Aorta (tissue), 5 donors: ENCODE results near the gene ZMIZ1. TPM values are rescaled to one million over a fixed set of nuclear protein-coding genes. Genes with fewer than 3 reads are reported as not detected.

Experiments used
- ATAC-seq: fragments of 200-7000 bp; cut with Tn5 transposase; one replicate; pipeline ENCODE4 v1.9.1; 2022; ENCODE audit warnings: moderate library complexity; ENCODE audit not compliant: low FRiP score
- DNase-seq, 2 donors: peaks; one replicate each; pipeline ENCODE4 v3.0.0-alpha.2; 2020
- H3K27ac ChIP-seq, 2 donors: one replicate each; pipeline ENCODE4 v1.5.1; 2013; ENCODE audit warnings: low read length in 2 of 2, mild to moderate bottlenecking in 2 of 2, moderate library complexity in 2 of 2, control low read depth in 1 of 2, inconsistent platforms in 1 of 2, low read depth in 1 of 2
- H3K27me3 ChIP-seq, 2 donors: one replicate each; pipeline ENCODE4 v1.6.1; 2013; ENCODE audit warnings: control low read depth in 1 of 2, low read length in 1 of 2, mild to moderate bottlenecking in 1 of 2, moderate library complexity in 1 of 2; ENCODE audit not compliant: insufficient read depth in 2 of 2, control insufficient read depth in 1 of 2
- H3K36me3 ChIP-seq, 2 donors: one replicate each; pipeline ENCODE4 v1.6.1; 2013; ENCODE audit warnings: control low read depth in 1 of 2, low read length in 1 of 2, mild to moderate bottlenecking in 1 of 2; ENCODE audit not compliant: insufficient read depth in 2 of 2, control insufficient read depth in 1 of 2
- H3K4me1 ChIP-seq, 2 donors: one replicate each; pipeline ENCODE4 v1.6.1; 2013; ENCODE audit warnings: low read length in 2 of 2, control low read depth in 1 of 2, mild to moderate bottlenecking in 1 of 2, moderate library complexity in 1 of 2; ENCODE audit not compliant: insufficient read depth in 2 of 2, control insufficient read depth in 1 of 2
- H3K4me3 ChIP-seq, 2 donors: one replicate each; pipeline ENCODE4 v1.5.1; 2013; ENCODE audit warnings: low read length in 2 of 2, control low read depth in 1 of 2, mild to moderate bottlenecking in 1 of 2
- H3K9me3 ChIP-seq: one replicate; pipeline ENCODE4 v1.6.1; 2013; ENCODE audit warnings: mild to moderate bottlenecking, low read length; ENCODE audit not compliant: control insufficient read depth
- WGBS, 2 donors: extraction: QIAGEN DNeasy Blood & Tissue Kit; methylation state at CpG; one replicate each; pipeline ENCODE4 v1.1.7; 2013; 5-methylcytosine and 5-hydroxymethylcytosine counted together
- intact Hi-C, 2 donors: fragments of 100-400 bp; cut with DNase I; formaldehyde crosslinking; loops; one replicate each; pipeline versions ENCODE4 v1.14.2 to v1.15.0; 2022
- polyA plus RNA-seq, 2 donors: library from polyadenylated mRNA; stranded (reverse); fragments of 200-250 nt; gene quantifications; one replicate each; pipeline ENCODE4 v1.2.3, GENCODE V29; 2013
- total RNA-seq, 2 donors: library from RNA; stranded (reverse); fragmentation: NEBNext Ultra II Directional; extraction: Animal tissue kit (Norgen Biotek cat#: 25700); gene quantifications; one replicate each; pipeline ENCODE4 v1.2.1, GENCODE V29; 2021
- donor health status: healthy with polysubstance abuse.
- donor health status: Bipolar disorder and iron deficiency.
- donor health status: DM: no; HTN: no; CAD: no.
- donor health status: DM: no; HTN: no; CAD: no.
- donor health status: DM: yes; HTN: yes; CAD: no.

ZMIZ1 gene
- total and polyA plus RNA-seq, 4 donors, result 7.8 to 84.1 (median 28.2) TPM

DNA sequence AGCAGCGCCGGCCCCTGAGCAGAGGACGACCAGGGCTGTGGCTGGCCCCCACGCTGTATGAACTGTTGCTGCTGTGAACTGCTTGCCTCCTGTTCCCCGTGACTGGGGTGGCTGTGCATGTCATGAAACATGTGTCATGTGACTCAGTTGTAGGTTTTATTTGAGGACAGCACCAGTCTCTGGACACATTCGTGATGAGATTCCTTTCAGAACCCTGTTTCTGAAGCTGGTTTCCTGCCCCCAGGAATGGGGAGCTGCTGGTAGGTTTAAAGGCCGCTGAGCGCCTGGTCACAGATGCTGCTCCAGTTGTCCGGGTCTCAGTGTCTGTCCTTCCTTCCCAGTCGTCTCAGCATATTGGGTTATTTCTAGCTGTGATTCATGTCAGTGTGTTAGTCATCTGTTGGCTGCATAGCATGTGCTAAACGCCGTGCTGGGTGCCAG, 199.4 kb downstream of the ZMIZ1 start:
- H3K27me3 ChIP-seq, result no peaks in the 10 kb centered on the region
- H3K4me3 ChIP-seq, result no peak overlapping the region
- peak overlapping the region in 1 of 2 donors; percentile 40 for H3K27ac ChIP-seq
- intact Hi-C loops, result no loop called here
- DNase-seq (no peak), ATAC-seq (no peak)
- no peaks in the 10 kb centered on the region for H3K36me3 ChIP-seq
- 49 to 52% methylated on average over 12 of the region's 12 CpGs for WGBS, 2 donors
- no peaks in the 10 kb centered on the region for H3K9me3 ChIP-seq
- peaks cover 0 to 7% of the 10 kb centered on the region in 2 donors for H3K4me1 ChIP-seq

DNA sequence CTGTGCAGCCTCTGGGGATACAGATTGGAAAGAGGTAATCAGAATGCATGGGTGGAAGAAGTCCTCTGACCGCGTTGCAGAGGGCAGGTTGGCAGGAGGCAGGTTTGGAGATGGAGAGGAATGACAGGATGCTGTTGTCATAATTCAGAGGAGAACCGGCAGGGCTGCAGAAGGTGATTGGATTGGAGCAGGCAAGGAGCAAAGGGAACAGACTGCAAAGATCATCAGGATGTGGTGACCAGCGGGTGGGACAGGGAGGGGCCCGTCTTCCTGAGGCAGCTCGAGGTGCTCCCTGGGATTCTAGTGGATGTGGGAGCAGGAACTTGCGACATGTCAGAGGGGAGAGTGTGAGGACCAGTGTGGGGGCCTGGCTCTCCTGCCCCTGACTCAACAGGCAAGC, 200.0 kb downstream of the ZMIZ1 start:
- H3K9me3 ChIP-seq, result no peaks in the 10 kb centered on the region
- no peak overlapping the region for H3K4me3 ChIP-seq
- DNase-seq (no peak), ATAC-seq (no peak)
- H3K4me1 ChIP-seq, result peaks cover 0 to 7% of the 10 kb centered on the region in 2 donors
- WGBS, 2 donors, result 73 to 77% methylated on average over 7 of the region's 7 CpGs
- no peak overlapping the region for H3K27ac ChIP-seq
- intact Hi-C loops, result no loop called here
- no peaks in the 10 kb centered on the region for H3K27me3 ChIP-seq
- no peaks in the 10 kb centered on the region for H3K36me3 ChIP-seq

GRCh38 chr10:79269443-79269842, 200.7 kb downstream of the ZMIZ1 start:
- Histone ChIP-seq H3K9me3 (no peaks in the 10 kb centered on the region), H3K4me3 (no peak overlapping the region), H3K27me3 (no peaks in the 10 kb centered on the region), H3K36me3 (no peaks in the 10 kb centered on the region), H3K27ac (no peak overlapping the region), H3K4me1 (peaks cover 0 to 7% of the 10 kb centered on the region in 2 donors)
- intact Hi-C loops, result no loop called here
- ATAC-seq, result no peak
- DNase-seq, result no peak
- 94 to 97% methylated on average over 6 of the region's 6 CpGs for WGBS, 2 donors

DNA sequence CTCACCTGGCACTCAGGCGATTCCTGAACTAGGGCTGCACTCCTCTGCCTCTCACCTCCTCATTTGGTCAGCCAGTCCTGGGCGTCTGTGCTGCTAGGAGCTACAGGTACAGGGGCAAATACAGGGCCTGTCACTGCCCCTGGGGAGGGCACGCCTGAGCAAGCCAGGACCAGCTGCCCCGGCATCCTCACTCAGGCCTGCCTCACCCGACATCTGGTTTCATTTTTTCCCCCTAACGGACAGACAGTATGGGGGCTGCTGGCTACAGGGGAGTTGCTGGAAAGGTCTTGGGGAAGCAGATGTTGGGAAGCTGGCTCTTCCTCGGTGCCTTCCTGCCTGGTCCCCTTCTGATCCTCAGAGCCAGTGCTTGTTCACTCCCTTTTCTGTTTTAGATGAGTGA, 201.2 kb downstream of the ZMIZ1 start:
- peaks cover 0 to 7% of the 10 kb centered on the region in 2 donors for H3K4me1 ChIP-seq

GRCh38 chr10:79270466-79271246, 201.9 kb downstream of the ZMIZ1 start:
- no peak overlapping the region for H3K4me3 ChIP-seq
- no peaks in the 10 kb centered on the region for H3K9me3 ChIP-seq
- H3K27me3 ChIP-seq, result no peaks in the 10 kb centered on the region
- peaks cover 0 to 7% of the 10 kb centered on the region in 2 donors for H3K4me1 ChIP-seq
- ATAC-seq, result no peak
- peak in 1 of 2 donors; percentile 84 for DNase-seq
- H3K27ac ChIP-seq, result no peak overlapping the region
- no peaks in the 10 kb centered on the region for H3K36me3 ChIP-seq
- intact Hi-C loops, result no loop called here
- WGBS, 2 donors, result 94% methylated on average over 16 of the region's 16 CpGs

More for the DNA sequence above, 201.2 kb downstream of the ZMIZ1 start:
- no peaks in the 10 kb centered on the region for H3K9me3 ChIP-seq
- ATAC-seq (no peak), DNase-seq (no peak)
- no peaks in the 10 kb centered on the region for H3K27me3 ChIP-seq
- H3K36me3 ChIP-seq, result no peaks in the 10 kb centered on the region
- WGBS, 2 donors, result 96 to 97% methylated on average over 7 of the region's 7 CpGs
- no peak overlapping the region for H3K27ac ChIP-seq
- intact Hi-C loops, result no loop called here
- no peak overlapping the region for H3K4me3 ChIP-seq

- Histone ChIP-seq H3K4me3 (no peak overlapping the region), H3K27ac (no peak overlapping the region), H3K4me1 (peaks cover 0 to 5% of the 10 kb centered on the region in 2 donors), H3K36me3 (no peaks in the 10 kb centered on the region), H3K27me3 (no peaks in the 10 kb centered on the region), H3K9me3 (no peaks in the 10 kb centered on the region)
- intact Hi-C loops, result no loop called here
- ATAC-seq, result no peak
- DNase-seq, result no peak
- 93 to 95% methylated on average over 13 of the region's 13 CpGs for WGBS, 2 donors
Measured at GRCh38 chr10:79272353-79272752, 203.6 kb downstream of the ZMIZ1 start.

DNA sequence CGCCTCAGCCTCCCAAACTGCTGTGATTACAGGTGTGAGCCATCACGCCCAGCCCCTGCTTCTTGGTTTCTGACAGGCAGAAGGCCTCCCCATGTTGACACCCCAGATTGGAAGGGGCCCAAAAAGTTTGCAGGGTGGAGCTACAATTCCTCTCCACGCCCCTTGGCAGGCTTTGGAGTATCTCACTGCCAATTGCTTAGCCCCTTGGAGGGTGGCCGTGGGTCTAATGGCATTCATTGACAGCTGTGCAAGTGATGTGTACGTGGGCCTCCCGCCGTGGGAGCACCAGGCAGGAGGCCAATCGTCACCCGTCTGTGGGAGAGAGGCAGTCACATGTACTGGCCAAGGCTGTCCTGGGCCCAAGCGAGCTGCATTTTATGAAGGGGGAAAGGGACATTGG, 204.8 kb downstream of the ZMIZ1 start:
- H3K4me3 ChIP-seq, result no peak overlapping the region
- intact Hi-C loops, result no loop called here
- H3K36me3 ChIP-seq, result no peaks in the 10 kb centered on the region
- 55 to 60% methylated on average over 10 of the region's 10 CpGs for WGBS, 2 donors
- peak overlapping the region in 1 of 2 donors; percentile 29 for H3K27ac ChIP-seq
- no peaks in the 10 kb centered on the region for H3K27me3 ChIP-seq
- DNase-seq, result no peak
- ATAC-seq, result no peak
- no peaks in the 10 kb centered on the region for H3K4me1 ChIP-seq
- H3K9me3 ChIP-seq, result no peaks in the 10 kb centered on the region

GRCh38 chr10:79274279-79275104, 205.7 kb downstream of the ZMIZ1 start:
- DNase-seq, result peak; percentile 88 to 93
- Histone ChIP-seq H3K4me1 (no peaks in the 10 kb centered on the region), H3K4me3 (no peak overlapping the region), H3K36me3 (no peaks in the 10 kb centered on the region), H3K27me3 (no peaks in the 10 kb centered on the region), H3K27ac (peak overlapping the region in 1 of 2 donors; percentile 29), H3K9me3 (no peaks in the 10 kb centered on the region)
- peak; percentile 91 for ATAC-seq
- intact Hi-C loops, result no loop called here
- WGBS, 2 donors, result 4 to 6% methylated on average over 31 to 32 of the region's 32 CpGs
